Activated CD8-positive, alpha-beta T cell treated with anti-CD3 and anti-CD28 coated beads, Interleukin-2, amount 10 ng/mL, durations not matched to agents 7 days and 5 days (primary cell): ENCODE results near the gene MIA3. TPM values are rescaled to one million over a fixed set of nuclear protein-coding genes. Genes with fewer than 3 reads are reported as not detected.

Experiments
- ATAC-seq: fragments of 150-1000 bp; cut with Tn5 transposase; one replicate; pipeline ENCODE4 v1.10.0; 2021; ENCODE audit warnings: moderate library complexity
- CTCF ChIA-PET: fragments of 350-600 bp; sonication (Branson Sonifier 250); formaldehyde crosslinking; loops from one replicate; lab custom pipeline; 2021; ENCODE audit warnings: antibody characterized with exemption; lab: Charles Lee
- POLR2A ChIA-PET: fragments of 350-600 bp; sonication (Branson Sonifier 250); formaldehyde crosslinking; loops from one replicate; lab custom pipeline; 2021; ENCODE audit warnings: antibody characterized with exemption; lab: Charles Lee
- DNase-seq: peaks from one replicate; pipeline ENCODE4 v3.0.0-alpha.2; 2020
- H3K27ac Mint-ChIP-seq: one replicate; pipeline ENCODE4 v1.8.0; 2021; ENCODE audit warnings: mild to moderate bottlenecking, mixed read lengths
- H3K27me3 Mint-ChIP-seq: one replicate; pipeline ENCODE4 v1.8.0; 2021; ENCODE audit warnings: low read depth, mixed read lengths
- H3K36me3 Mint-ChIP-seq: one replicate; pipeline ENCODE4 v1.8.0; 2021; ENCODE audit warnings: low read depth, mixed read lengths
- H3K4me1 Mint-ChIP-seq: one replicate; pipeline ENCODE4 v1.8.0; 2021; ENCODE audit warnings: low read depth, mixed read lengths
- H3K4me3 Mint-ChIP-seq: one replicate; pipeline ENCODE4 v1.8.0; 2021; ENCODE audit warnings: mild to moderate bottlenecking, mixed read lengths
- H3K9me3 Mint-ChIP-seq: one replicate; pipeline ENCODE4 v1.8.0; 2022; ENCODE audit warnings: mixed read lengths; ENCODE audit not compliant: insufficient read depth
- total RNA-seq, 2 experiments: library from RNA; stranded (reverse); gene quantifications; one replicate each; pipeline ENCODE4 v1.2.3, GENCODE V29; 2021

The MIA3 gene
- total RNA-seq, 2 experiments from 2014 or later = 47.4 to 56.2 TPM

- CTCF ChIA-PET = interaction anchor here (1.0 to 2.5 kb wide), 3 partner anchors 10 to 58 kb away, joined by 3 to 21 read pairs (median 6); no protein-coding TSS in a partner anchor
- Mint-ChIP-seq H3K27me3 (no peaks in the 10 kb centered on the region), H3K27ac (peak overlapping the region; percentile 100), H3K4me3 (peak overlapping the region; percentile 98), H3K36me3 (peaks cover 59% of the 10 kb centered on the region), H3K4me1 (peaks cover 38% of the 10 kb centered on the region), H3K9me3 (no peaks in the 10 kb centered on the region)
- DNase-seq (peak; percentile 81), ATAC-seq (peak; percentile 40)
- POLR2A ChIA-PET = interaction anchor here (0.6 to 2.4 kb wide), 9 partner anchors 11 to 1779 kb away, joined by 3 to 47 read pairs (median 5); no protein-coding TSS in a partner anchor
Measured at GRCh38 chr1:222711319-222712252, 93.7 kb downstream of the MIA3 start.

- Mint-ChIP-seq H3K4me3 (peak within 1 kb of the TSS; percentile 98), H3K4me1 (peaks cover 41% of the 10 kb centered on the region), H3K36me3 (peaks cover 60% of the 10 kb centered on the region), H3K9me3 (no peaks in the 10 kb centered on the region), H3K27ac (peak within 1 kb of the TSS; percentile 100), H3K27me3 (no peaks in the 10 kb centered on the region)
- ATAC-seq (peak; percentile 82), DNase-seq (peak; percentile 93)
- ChIA-PET CTCF (interaction anchor here (0.6 to 1.7 kb wide), 11 partner anchors 12 to 377 kb away, joined by 3 to 21 read pairs (median 3); no protein-coding TSS in a partner anchor), POLR2A (interaction anchor here (0.8 to 2.4 kb wide), 19 partner anchors 9 to 935 kb away, joined by 3 to 47 read pairs (median 5); partner anchors contain the start of gene TAF1A)
Measured at GRCh38 chr1:222712253-222713090, 94.6 kb downstream of the MIA3 start, which contains the start of the genes AIDA and BROX. Gene AIDA (minus strand): TSS chr1:222712491. CDS start chr1:222712317, 174 bp downstream. Gene BROX (plus strand): TSS chr1:222712564. CDS start chr1:222715700, 3,136 bp downstream.

- peaks cover 39% of the 10 kb centered on the region for H3K4me1 Mint-ChIP-seq
- H3K27ac Mint-ChIP-seq = peak overlapping the region; percentile 100
- peak; percentile 93 for DNase-seq
- ATAC-seq = peak; percentile 74
- H3K36me3 Mint-ChIP-seq = peaks cover 60% of the 10 kb centered on the region
- ChIA-PET POLR2A (interaction anchor here (0.6 to 2.4 kb wide), 20 partner anchors 8 to 1012 kb away, joined by 3 to 47 read pairs (median 5); partner anchors contain the start of gene TAF1A), CTCF (interaction anchor here (0.6 to 1.7 kb wide), 13 partner anchors 13 to 430 kb away, joined by 3 to 21 read pairs (median 3); no protein-coding TSS in a partner anchor)
- no peaks in the 10 kb centered on the region for H3K27me3 Mint-ChIP-seq
- H3K9me3 Mint-ChIP-seq = no peaks in the 10 kb centered on the region
- H3K4me3 Mint-ChIP-seq = peak overlapping the region; percentile 98
Measured at GRCh38 chr1:222713091-222713961, 95.4 kb downstream of the MIA3 start.

GRCh38 chr1:222716393-222716792, 98.5 kb downstream of the MIA3 start:
- H3K36me3 Mint-ChIP-seq = peaks cover 53% of the 10 kb centered on the region
- DNase-seq (no peak), ATAC-seq (no peak)
- CTCF ChIA-PET = no interaction called here
- H3K9me3 Mint-ChIP-seq = no peaks in the 10 kb centered on the region
- H3K27ac Mint-ChIP-seq = no peak overlapping the region
- POLR2A ChIA-PET = no interaction called here
- no peaks in the 10 kb centered on the region for H3K27me3 Mint-ChIP-seq
- peaks cover 17% of the 10 kb centered on the region for H3K4me1 Mint-ChIP-seq
- H3K4me3 Mint-ChIP-seq = no peak overlapping the region

Other genes with a start within 250 kb of the MIA3 start
- under 1 TPM; 0.18 to 0.50 TPM for gene HHIPL2, start 70.0 kb upstream of the MIA3 start, total RNA-seq
- gene TAF1A, start 28.2 kb upstream of the MIA3 start, total RNA-seq = 10 to 100 TPM in 1 of 2 experiments, 1 to 10 TPM in 1; 10.0 to 12.8 TPM
- gene AIDA, start 94.4 kb downstream of the MIA3 start, total RNA-seq = 10 to 100 TPM; 67.1 to 71.5 TPM
- gene BROX, start 94.5 kb downstream of the MIA3 start, total RNA-seq = 10 to 100 TPM; 38.1 to 41.6 TPM
- gene FAM177B, start 119.1 kb downstream of the MIA3 start, total RNA-seq = not detected
- gene DISP1, start 196.9 kb downstream of the MIA3 start, total RNA-seq = 1 to 10 TPM; 1.5 to 2.0 TPM